GM18502 (cell line): Measurements from ENCODE around the gene IL3.
A peak's percentile ranks its signal among the peaks of the same experiment; 100 is the strongest.

ENCODE experiments used
- ATAC-seq: cut with Tn5 transposase; IDR thresholded peaks from one replicate; pipeline ENCODE4 v1.9.1; 2021; ENCODE audit warnings: mild to moderate bottlenecking; ENCODE audit not compliant: unreplicated experiment, poor library complexity

The IL3 gene

DNA sequence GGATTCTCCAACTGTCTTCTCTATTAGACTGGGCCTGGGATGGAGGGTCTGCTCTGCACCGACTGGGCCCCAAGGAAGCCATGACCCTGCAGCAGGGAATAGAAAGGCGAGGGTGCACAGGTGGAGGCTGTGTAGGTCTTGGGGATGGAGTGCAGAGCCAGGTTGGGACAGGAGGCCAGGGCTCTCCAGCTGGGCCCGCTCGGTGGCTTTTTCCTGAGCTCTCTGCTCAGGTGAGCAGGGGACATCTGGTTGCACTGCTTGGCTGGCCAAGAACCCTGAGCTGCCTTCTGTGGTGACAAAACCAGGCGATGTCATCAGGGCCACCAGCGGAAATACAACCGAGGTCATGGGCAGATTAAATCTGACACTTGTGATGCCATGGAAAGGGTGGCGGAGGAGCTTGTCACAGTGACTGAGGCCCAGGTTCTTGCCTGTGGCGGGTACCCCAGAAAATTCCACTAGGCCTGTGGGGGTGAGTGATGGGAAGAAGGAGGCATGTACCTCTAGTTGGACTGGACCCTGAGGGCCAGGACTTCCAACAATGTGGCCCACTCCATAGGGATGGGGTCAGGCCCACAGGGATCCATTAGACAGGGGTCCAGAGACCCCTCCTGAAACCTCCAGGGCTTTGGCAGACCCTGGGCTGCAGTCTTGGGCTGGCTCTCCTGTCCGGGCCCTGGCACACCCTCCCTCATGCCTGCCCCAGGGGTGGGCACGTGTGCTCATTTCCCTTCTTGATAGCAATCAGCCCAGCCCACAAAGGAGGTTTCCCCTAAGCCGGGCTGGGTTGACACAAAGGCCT lies 4.4 kb upstream of the IL3 start:
- no peak for ATAC-seq

- ATAC-seq, result no peak
Measured at GRCh38 chr5:132056610-132057497, 3.6 kb upstream of the IL3 start.

DNA sequence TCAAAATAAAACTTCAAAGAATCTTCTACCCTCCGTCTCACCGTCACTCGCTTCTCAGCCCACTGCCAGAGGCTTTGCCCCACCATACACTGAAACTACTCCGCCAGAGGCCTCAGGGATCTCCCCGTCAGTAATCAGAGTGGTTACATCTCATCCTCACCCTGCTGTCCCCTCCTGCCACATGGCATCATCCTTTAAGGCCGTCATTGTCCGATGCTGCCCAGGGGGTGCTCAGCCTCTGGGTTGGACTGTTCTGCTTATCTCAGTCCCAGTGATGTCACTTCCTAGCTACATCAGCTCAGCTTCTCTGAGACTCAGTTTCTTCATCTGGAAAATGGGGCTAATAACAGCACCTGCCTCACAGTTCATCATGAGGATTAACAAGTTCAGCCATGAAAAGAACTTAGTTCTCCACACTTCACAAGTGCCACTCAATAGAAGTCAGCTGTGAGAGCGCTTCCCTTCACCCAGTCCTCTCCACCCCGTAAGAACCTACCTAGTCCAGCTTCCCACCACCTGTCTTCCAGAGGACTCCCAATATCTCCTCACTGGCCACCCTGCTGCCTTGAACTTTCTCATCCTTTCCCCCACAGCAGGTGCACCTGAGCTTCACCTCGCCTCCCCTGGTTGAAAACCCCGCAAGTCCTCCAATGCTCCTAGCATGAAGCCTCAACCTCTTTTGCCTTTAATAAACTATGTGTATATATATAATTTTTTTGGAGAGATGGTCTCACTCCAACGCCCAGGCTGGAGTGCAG lies 2.8 kb upstream of the IL3 start:
- ATAC-seq, result no peak

DNA sequence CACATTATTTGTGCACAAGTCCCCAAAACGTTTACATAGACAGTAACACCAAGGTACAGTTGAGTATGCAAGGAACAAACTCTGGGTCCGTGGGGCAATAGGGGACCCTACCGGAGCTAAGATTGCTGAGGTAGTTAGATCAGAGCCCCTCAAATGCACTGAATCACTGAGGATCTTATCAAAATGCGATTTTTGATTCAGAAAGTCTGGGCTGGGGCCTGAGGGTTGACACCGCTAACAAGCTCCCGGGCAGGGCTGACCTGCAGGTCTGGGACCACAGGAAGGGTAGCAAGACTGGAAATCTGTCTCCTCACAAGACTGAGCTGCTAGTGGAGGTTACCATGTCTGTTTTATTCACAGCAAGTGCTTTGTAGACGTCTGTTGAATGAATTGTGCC lies 1.8 kb upstream of the IL3 start:
- no peak for ATAC-seq

- no peak for ATAC-seq
Measured at GRCh38 chr5:132059043-132059695, 1.3 kb upstream of the IL3 start.

- ATAC-seq, result no peak
Measured at GRCh38 chr5:132059696-132060500, 557 bp upstream of the IL3 start.

DNA sequence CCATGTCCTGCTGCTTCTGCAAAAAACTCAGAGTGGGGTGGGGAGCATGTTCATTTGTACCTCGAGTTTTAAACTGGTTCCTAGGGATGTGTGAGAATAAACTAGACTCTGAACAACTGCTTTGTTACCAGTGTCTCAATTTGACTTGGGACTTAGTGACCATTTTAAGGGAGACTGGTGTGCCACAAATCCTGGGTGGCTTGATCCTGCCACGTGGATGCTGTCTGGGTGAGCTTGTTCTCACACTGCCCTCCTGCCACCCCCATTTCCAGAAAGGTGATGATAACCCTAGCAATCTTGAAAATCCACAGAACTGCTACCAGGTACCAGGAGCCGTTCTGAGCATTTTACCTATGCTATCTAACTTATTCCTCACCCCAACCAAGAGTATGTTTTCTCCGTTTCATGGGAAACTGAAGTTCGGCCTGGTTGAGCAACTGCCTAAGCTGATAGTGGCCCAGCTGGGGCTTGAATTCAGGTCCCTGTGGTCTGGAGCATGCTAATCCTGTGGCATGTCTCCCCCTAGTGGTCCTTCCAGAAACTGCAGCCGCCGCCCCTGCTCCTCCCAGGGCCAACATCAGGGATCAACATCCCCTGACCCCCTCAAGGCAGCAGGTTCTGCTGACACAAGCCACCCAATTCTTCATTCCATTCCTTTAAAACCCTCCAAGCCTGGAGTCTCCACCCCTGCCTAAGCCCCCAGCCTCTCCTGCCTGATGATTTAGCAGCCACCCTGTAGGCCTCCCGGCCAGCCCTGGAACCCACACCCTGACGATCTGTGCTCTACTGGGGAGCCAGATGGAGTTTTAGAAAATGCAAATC lies 2.8 kb downstream of the IL3 start:
- ATAC-seq, result peak; percentile 60

GRCh38 chr5:132064140-132064539 lies 3.7 kb downstream of the IL3 start:
- ATAC-seq, result no peak

- peak; percentile 83 for ATAC-seq
Measured at GRCh38 chr5:132064738-132065331, 4.4 kb downstream of the IL3 start.

DNA sequence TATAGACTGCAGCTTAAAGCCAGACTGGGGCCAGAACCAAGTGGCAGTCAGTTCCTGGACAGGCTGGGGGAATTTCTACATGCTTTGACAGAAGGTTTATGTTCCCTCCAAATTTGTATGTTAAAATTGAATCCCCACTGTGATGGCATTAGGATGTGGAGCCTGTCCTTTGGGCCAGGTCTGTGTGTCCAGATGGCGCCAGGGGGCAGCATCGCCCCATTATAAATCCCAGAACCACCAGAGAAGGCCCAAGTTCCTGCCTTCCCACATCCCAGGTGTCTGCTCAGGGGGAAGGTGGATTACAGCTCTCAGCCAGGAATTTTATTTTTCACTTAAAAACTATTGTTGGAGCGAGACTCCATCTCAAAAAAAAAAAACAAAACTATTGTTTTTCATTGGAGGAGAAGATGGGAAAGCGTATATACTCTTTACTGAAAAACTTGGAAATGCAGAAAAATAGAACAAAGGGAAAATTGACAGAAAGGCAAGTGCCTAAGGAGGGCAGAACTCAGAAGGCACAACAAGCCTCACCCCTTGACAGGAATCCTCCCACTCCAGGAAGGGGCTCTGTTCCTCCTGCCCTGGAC lies 5.0 kb downstream of the IL3 start:
- ATAC-seq, result peak; percentile 46

GRCh38 chr5:132065951-132066701 lies 5.7 kb downstream of the IL3 start:
- ATAC-seq, result no peak

GRCh38 chr5:132066871-132067270 lies 6.4 kb downstream of the IL3 start:
- ATAC-seq, result no peak

- no peak for ATAC-seq
Measured at GRCh38 chr5:132067451-132067850, 7.0 kb downstream of the IL3 start.

DNA sequence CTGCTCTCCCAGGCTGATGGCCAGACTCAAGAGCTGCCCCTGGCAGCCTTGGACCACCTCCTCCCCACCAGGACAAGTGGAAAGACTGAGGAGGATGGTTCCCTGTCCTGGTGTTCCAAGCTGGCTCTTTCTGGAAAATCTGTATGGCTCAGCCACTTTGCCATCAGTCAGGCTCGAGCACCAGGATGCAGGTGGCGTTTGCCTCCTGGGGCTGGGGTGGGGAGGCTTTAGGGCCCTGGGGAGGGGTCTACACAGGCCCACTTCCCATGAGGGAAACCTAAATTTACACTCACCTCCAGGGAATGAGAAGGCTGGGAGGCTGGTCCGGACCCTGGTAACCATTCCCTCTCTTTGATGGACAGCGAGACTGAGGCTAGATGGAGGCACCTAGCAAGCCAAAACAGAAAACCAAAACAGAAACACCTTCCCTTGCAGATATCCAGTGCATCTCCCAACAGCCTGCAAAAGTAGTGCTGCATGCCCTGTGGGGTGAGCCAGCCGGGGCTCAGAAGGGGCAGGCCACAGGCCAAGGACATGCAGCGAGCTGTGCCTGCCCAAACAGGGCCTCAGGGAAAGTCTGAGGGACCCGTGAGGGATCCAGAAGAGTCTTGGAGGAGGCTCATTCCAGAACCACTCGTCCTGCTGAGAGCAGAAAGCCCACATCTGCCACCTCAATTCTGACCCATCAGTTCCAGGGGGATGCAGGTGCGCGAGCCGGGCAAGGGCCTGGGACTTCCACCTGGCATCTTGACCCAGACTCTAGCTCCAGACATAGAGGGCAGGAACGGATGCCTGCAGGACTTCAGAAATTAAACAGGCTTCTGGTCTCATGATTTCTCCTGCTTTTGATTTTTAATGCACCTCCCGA lies 7.7 kb downstream of the IL3 start:
- ATAC-seq, result no peak

DNA sequence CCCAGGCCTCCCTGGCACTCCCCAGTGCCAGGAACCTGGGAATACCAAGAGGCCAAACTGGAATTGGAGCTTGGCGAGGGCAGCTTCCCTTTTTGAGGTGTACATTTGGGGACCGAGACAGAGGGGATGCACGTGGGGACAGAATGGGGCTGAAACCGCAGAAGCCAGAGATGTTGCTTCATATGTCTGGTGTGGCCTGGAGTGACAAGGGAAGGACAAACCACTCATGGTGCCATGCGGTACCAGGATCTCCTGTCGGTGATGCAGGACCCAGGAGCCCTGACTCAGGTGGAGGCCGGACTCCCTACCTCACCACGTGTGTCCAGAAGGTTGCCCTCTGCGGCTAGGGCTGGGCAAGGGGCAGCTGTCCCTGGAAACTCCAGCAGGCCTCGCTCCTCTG lies 9.1 kb downstream of the IL3 start:
- ATAC-seq, result no peak

DNA sequence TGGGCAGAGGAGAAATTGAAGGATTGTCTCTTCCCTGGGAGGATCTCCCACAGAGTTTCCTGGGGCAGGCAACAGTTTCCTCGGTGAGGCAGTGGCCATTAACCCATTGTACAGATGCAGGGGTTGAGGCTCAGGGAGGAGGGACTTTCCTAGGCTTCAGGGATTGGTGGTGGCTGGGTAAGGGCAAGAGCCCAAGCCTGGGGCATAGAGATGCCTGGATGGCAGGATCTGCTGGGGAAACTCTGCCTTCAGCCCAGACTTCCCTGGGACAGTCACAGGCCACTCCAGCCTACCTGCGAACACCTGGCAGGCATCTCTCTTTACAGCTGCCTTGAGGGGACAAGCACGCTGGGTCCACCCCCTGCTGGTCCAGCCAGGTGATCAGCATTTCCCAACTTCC lies 9.5 kb downstream of the IL3 start:
- ATAC-seq, result no peak
